OCI-LY3 (cell line): ENCODE data around the gene DSPP.

Experiments
- CTCF ChIP-seq: fragments of 200-600, 300-600 bp; sonication (generic); IDR thresholded peaks from 2 replicates; pipeline ENCODE4 v1.5.1; 2014; ENCODE audit warnings: antibody characterized with exemption, low read length, low read depth
- EZH2phosphoT487 ChIP-seq: fragments of 200-600 bp; shearing (Covaris generic); IDR thresholded peaks from 2 replicates; pipeline ENCODE4 v1.6.1; 2018; ENCODE audit warnings: antibody characterized with exemption, mixed run types, low read depth

- TF ChIP-seq CTCF: no peak
- TF ChIP-seq EZH2phosphoT487: no peak
Observed at GRCh38 chr4:87566276-87566675, 42.1 kb upstream of the DSPP start.
